Activated CD4-positive, CD25-positive, alpha-beta regulatory T cell treated with anti-CD3 and anti-CD28 coated beads, Interleukin-2, amount 50 U/mL, for 72 hours (primary cell): ENCODE measurements around the gene CAPN3.

Source experiments
- DNase-seq: peaks from one replicate; pipeline ENCODE4 v3.0.0; 2021

Gene CAPN3

GRCh38 chr15:42457445-42458442 is 98.4 kb downstream of the CAPN3 start:
- DNase-seq: no peak

DNA sequence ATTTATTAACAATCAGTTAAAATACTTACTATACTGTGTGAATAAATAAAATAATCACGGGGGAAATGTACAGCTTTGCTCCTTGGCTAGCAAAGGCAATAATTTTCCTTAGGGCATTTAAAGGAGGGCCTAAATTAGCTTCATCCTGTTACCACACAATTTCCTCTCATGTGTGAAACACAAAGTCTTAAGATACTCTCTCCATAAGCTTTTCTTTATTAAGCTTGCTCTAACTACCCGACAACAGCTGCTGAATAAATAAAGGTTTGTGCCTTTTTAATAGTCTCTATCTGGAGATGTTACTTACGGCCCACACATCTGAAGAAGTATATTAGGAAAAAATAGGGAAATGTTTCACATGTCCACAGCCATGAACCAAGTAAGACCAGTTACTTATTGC is 102.0 kb downstream of the CAPN3 start:
- no peak for DNase-seq
